Measurements from ENCODE around the gene TKT.

The TKT gene

DNA sequence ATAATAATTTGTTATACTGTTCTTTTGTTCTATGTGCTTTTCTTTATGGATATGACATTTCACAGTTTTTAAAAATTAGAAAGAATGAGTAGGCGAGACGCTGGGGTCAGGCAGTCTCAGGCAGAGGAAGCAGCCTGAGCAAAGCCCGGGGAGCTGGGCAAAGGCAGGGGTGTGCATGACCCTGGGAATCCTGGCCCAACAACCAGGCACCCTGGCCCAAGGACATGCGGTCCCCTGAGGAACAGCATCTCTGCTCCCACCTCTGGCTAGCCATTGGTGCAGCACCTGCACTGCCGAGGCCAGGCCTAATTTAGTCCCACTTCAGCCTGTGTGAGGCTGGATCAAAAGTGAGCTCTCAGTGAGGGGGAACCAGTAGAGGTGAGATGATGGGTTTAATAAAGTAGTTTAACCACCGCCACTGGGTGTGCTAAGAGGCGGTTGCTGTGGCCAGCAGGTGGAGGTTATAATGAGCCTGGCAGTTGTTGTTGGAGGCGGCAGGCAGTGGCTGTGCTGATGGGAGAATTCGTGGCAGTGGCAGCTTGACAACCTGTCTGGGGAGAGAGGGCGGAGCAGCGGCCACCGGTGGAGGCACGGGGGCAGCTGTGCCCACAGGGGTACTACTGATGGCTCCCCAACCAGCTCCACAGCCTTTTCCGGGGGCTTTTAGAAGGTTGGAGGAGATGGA is 53.3 kb downstream of the TKT start:
- TF ChIP-seq, protein P1, sequence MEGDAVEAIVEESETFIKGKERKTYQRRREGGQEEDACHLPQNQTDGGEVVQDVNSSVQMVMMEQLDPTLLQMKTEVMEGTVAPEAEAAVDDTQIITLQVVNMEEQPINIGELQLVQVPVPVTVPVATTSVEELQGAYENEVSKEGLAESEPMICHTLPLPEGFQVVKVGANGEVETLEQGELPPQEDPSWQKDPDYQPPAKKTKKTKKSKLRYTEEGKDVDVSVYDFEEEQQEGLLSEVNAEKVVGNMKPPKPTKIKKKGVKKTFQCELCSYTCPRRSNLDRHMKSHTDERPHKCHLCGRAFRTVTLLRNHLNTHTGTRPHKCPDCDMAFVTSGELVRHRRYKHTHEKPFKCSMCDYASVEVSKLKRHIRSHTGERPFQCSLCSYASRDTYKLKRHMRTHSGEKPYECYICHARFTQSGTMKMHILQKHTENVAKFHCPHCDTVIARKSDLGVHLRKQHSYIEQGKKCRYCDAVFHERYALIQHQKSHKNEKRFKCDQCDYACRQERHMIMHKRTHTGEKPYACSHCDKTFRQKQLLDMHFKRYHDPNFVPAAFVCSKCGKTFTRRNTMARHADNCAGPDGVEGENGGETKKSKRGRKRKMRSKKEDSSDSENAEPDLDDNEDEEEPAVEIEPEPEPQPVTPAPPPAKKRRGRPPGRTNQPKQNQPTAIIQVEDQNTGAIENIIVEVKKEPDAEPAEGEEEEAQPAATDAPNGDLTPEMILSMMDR (IDR thresholded peaks at IDR 0.05; ENCODE audit: borderline replicate concordance, insufficient read depth, low read depth, low read length) = no peak
- H3K4me3 ChIP-seq (ENCODE audit: low read depth, low read length) = no peak overlapping the region

DNA sequence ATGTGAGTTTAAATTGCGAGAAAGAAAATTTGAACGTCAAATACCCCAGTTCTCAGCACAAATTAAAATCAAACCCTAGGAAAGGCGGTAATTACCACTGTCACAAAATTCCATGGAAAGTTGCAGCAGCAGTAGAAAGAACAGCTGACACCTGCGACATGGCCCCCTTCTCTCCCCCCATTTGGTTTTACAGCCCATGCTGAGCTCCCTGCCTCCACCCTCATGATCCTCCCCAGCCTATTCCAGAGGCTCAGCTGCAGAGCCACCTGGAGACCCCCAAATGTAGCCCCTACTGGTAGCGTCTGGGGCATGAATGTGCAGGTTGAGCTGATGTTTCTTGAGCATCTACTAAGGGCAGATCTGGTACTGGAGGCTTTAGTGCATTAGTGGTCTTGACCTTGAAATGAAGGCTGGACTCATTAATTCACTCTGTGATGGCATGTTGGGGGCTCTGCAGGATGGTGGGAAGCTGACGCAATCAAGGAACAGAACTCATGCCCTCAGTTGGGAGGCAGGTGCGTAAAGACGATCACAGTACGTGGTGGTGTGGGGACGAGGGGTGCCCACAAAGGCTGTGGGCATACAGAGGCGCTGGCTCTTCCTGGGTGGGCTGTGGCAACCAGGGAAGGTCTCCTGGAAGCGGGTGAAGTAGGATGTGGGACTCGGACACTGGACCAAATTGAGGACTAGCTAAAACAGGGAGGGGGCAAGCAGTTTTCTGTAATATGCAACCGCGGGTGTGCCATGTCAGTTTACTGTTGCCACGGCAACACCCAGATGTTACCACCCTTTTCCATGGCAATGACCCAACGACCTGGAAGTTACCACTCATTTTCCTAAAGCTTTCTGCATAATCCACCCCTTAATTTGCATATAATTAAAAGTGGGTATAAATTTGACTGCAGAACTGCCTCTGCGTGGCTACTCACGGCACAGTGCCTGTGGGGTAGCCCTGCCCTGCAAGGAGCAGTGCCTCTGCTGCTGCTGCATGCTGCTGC is 55.0 kb downstream of the TKT start:
- H3K4me3 ChIP-seq (ENCODE audit: low read depth, low read length) = no peak overlapping the region
- TF ChIP-seq, protein P1 (IDR thresholded peaks at IDR 0.05; ENCODE audit: borderline replicate concordance, insufficient read depth, low read depth, low read length) = no peak

DNA sequence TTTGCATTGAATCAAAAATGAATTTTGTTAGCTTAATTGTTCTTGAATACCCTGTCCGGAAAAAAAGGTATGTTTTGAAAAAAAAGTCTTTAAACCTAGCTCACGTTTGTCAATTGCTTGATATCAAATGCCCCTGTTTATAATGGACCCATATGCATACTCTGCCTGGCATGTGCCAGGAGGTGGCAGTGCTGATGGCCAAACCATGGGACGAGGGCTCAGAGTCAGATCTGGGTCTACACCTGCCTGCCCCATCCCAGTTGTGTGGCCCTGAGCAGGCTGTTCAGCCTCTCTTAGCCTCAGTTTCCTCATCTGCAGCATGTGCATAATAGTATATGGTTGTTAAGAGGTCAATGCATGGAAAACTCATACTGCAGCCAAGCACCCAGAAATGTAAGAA is 56.0 kb downstream of the TKT start:
- TF ChIP-seq, protein P1 (IDR thresholded peaks at IDR 0.05; ENCODE audit: borderline replicate concordance, insufficient read depth, low read depth, low read length) = peak; percentile 30; the same call in 1 of the 2 replicates
- no peak overlapping the region for H3K4me3 ChIP-seq (ENCODE audit: low read depth, low read length)

DNA sequence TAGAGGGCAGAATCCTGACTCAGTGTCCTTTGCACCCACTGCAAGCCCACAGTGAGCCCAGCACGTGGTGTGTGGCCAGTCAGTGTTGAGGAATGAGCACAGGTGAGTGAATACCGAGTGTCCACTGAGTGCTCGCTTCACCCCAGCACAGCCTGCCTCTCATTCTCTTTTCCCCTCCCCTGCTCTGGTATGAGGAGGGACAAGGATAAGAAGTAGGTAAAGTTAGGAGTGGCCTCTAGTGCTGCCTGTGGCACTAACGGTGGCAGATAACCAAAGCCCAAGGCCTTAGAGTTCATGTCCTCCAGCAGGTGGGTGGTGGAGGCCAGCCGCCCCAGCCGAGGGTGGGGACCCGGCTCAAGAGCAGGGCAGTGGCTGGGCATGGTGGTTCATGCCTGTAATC is 56.8 kb downstream of the TKT start:
- TF ChIP-seq, protein P1 (IDR thresholded peaks at IDR 0.05; ENCODE audit: borderline replicate concordance, insufficient read depth, low read depth, low read length) = no peak
- H3K4me3 ChIP-seq (ENCODE audit: low read depth, low read length) = peak overlapping the region; percentile 0

DNA sequence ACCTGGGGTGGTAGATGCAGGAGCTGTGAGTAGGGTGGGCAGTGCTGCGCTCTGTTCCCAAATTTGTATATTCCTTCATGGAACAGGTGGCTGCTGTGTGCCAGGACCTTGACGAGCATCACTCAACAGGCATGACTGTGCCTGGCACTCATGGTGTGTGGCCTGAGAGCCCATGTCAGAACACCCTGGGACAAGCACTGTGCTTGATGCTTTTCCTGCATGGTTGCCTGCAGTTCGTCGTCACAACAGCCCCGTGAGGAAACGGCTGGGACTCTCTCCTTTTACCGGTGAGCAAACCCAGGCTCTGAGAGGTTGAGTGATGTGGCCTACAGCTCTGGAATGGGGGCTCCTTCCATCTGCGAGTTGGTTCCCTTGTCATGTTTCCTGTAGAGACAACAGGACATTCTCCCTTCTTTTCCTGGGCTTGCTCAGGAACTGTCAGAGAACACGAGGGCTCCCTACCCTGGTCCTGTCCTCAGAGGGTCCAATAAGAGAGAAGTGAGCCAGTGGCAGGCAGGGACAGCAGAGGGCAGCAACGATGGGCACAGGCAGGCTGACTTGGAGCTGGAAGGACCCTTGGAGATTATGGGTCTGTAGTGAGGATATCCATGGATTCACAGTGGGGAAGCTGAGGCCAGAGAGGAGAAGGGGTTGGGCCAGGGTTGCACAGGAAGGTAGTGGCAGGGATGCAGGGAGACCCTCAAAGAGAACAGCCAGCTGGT is 57.4 kb downstream of the TKT start:
- no peak overlapping the region for H3K4me3 ChIP-seq (ENCODE audit: low read depth, low read length)
- TF ChIP-seq, protein P1 (IDR thresholded peaks at IDR 0.05; ENCODE audit: borderline replicate concordance, insufficient read depth, low read depth, low read length) = no peak

DNA sequence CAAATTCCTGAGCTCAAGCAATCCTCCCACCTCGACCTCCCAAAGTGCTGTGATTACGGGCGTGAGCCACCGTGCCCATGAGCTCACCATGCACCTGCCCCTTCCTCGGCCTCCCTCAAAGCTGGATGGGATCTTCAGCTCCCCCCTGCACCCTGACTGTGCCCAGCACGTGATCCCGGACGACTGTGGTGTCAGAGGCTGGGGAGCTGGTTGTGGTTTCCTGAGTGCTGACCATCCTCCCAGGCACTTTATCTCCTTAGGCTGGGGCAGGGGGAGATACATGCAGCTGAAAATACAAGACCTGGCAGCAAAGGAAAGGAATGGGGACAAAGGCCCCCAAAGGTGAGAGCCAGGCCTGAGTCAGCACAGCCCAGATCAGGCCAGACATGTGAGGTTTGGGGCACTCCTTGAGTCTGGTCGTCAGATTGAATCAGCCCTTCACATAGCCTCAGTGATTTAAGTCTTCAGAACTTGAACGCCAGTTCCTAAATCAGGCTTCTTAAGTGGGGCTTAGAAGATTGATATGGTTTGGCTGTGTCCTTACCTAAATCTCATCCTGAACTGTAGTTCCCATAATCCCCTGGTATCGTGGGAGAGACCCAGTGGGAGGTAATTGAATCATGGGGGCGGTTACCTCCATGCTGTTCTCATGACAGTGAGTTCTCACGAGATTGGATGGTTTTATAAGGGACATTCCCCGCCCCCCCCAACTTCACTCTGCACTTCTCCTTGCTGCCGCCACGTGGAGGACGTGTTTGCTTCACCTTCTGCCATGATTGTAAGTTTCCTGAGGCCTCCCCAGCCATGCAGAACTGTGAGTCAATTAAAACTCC is 59.0 kb downstream of the TKT start:
- TF ChIP-seq, protein P1 (IDR thresholded peaks at IDR 0.05; ENCODE audit: borderline replicate concordance, insufficient read depth, low read depth, low read length) = peak; percentile 33; the same call in 1 of the 2 replicates
- peak overlapping the region; percentile 21 for H3K4me3 ChIP-seq (ENCODE audit: low read depth, low read length)

Measured in GM12875 (cell line).